Activated CD4-positive, alpha-beta T cell treated with anti-CD3 and anti-CD28 coated beads for 36 hours (primary cell): ENCODE data around the gene CSNK2A2. TPM values are rescaled to one million over a fixed set of nuclear protein-coding genes. Genes with fewer than 3 reads are reported as not detected.

ENCODE experiments used
- ATAC-seq: fragments of 200-7000 bp; cut with Tn5 transposase; one replicate; pipeline ENCODE4 v1.10.0; 2021; ENCODE audit warnings: mild to moderate bottlenecking, moderate library complexity
- CTCF ChIA-PET: fragments of 350-600 bp; sonication (Branson Sonifier 250); formaldehyde crosslinking; loops from one replicate; lab custom pipeline; 2021; ENCODE audit warnings: antibody characterized with exemption; lab: Charles Lee
- POLR2A ChIA-PET: fragments of 350-600 bp; sonication (Branson Sonifier 250); formaldehyde crosslinking; loops from one replicate; lab custom pipeline; 2021; ENCODE audit warnings: antibody characterized with exemption, inconsistent platforms; lab: Charles Lee
- DNase-seq: peaks from one replicate; pipeline ENCODE4 v3.0.0-alpha.2; 2020
- H3K27ac Mint-ChIP-seq: one replicate; pipeline ENCODE4 v1.8.0; 2021; ENCODE audit warnings: mixed read lengths
- H3K27me3 Mint-ChIP-seq: one replicate; pipeline ENCODE4 v1.8.0; 2021; ENCODE audit warnings: mixed read lengths
- H3K36me3 Mint-ChIP-seq: one replicate; pipeline ENCODE4 v1.8.0; 2021; ENCODE audit warnings: low read depth, mixed read lengths
- H3K4me1 Mint-ChIP-seq: one replicate; pipeline ENCODE4 v1.8.0; 2021; ENCODE audit warnings: mixed read lengths
- H3K4me3 Mint-ChIP-seq: one replicate; pipeline ENCODE4 v1.8.0; 2021; ENCODE audit warnings: mild to moderate bottlenecking, moderate library complexity, mixed read lengths
- H3K9me3 Mint-ChIP-seq: one replicate; pipeline ENCODE4 v1.8.0; 2021; ENCODE audit warnings: low read depth, mixed read lengths
- intact Hi-C, 2 experiments: fragments of 100-400 bp; cut with DNase I in 1 of 2; cut with micrococcal nuclease in 1 of 2; formaldehyde crosslinking; loops; one replicate each; pipeline versions ENCODE4 v1.14.2 to v1.15.1; 2022 to 2024; cut with DNase I, micrococcal nuclease
- total RNA-seq, 2 experiments: library from RNA; stranded (reverse); gene quantifications; one replicate each; pipeline ENCODE4 v1.2.3, GENCODE V29; 2021

CSNK2A2 gene
- total RNA-seq, 2 experiments from 2014 or later: 85.9 to 92.2 TPM

DNA sequence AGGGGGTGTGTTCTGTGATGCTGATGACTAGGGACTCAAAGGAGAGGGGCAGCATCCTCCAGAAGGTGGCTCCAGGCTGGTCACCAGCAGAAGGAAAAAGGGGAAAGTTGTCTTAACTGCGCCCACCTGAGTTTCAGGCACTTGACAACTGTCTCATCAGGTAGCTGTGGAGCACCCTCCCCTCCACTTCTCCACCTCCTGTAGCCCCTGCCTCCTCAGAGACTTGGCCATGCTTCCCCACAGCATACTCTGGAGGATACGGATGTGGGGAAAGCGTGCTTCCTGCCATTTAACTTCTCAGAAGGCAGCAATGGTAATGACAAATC lies 86.6 kb downstream of the CSNK2A2 start:
- H3K4me3 Mint-ChIP-seq: no peak overlapping the region
- ChIA-PET POLR2A (no interaction called here), CTCF (no interaction called here)
- no peaks in the 10 kb centered on the region for H3K9me3 Mint-ChIP-seq
- no peaks in the 10 kb centered on the region for H3K4me1 Mint-ChIP-seq
- DNase-seq: no peak
- peaks cover 37% of the 10 kb centered on the region for H3K36me3 Mint-ChIP-seq
- ATAC-seq: no peak
- no peak overlapping the region for H3K27ac Mint-ChIP-seq
- no peaks in the 10 kb centered on the region for H3K27me3 Mint-ChIP-seq
- intact Hi-C loops: no loop called here

DNA sequence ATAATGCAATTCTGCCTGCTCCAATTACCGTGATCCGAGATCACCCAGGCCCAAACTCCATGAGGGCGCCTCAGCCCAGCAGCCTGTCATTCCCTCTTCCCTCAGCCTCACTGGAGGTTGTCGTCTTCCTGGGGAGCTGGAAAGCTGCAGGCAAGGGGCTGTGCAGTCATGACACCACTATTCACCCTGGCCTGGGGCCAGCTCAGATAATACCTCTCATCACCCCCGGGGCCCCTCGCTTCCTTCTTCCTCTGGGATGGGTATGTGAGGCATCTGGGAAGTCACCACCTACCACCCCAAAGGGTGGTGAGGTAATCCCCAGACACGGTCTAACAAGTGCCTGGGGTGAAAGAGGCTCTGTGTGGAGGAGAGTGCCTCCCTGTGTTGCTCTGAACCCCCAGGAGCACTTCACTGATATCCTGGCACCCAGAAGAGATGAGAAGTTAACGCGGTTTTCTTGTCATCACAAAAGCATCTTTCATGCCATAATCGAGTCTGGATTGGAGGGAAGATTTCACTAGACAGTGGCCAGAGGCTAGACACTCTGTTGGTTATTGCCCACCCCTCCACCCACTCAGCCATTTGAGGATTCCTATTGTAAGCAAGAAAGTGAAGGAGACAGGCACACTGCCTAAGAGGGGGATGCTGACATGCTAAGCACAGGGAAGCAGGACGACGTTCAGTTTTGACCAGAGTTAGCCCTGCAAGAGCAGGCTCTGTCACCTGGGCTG lies 87.2 kb downstream of the CSNK2A2 start:
- ATAC-seq (no peak), DNase-seq (no peak)
- no peaks in the 10 kb centered on the region for H3K27me3 Mint-ChIP-seq
- POLR2A ChIA-PET: no interaction called here
- H3K4me1 Mint-ChIP-seq: no peaks in the 10 kb centered on the region
- H3K36me3 Mint-ChIP-seq: peaks cover 32% of the 10 kb centered on the region
- intact Hi-C loops: no loop called here
- CTCF ChIA-PET: interaction anchor here (1.1 kb wide), 1 partner anchor 10 kb away, joined by 4 read pairs; no protein-coding TSS in a partner anchor
- no peak overlapping the region for H3K27ac Mint-ChIP-seq
- no peak overlapping the region for H3K4me3 Mint-ChIP-seq
- no peaks in the 10 kb centered on the region for H3K9me3 Mint-ChIP-seq

DNA sequence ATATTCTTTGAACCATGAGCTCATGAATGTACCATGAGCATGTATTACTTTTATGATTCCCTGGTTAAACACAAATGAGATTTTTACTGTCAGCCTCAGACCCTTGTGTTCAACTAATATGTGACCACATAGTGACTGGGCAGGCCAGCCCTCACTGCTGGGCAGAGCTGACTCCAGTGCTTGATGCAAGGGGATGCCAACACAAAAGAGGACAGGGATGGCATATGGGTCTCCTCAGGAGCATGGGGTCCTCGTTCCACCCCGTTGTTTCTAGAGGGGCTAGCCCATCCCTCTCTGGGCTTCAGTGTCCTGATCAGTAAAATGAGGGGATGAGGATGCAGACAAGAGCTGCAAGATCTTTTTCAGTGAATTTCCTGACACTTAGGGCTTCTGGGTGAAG lies 88.0 kb downstream of the CSNK2A2 start:
- Mint-ChIP-seq H3K4me3 (no peak overlapping the region), H3K4me1 (no peaks in the 10 kb centered on the region), H3K36me3 (peaks cover 26% of the 10 kb centered on the region), H3K9me3 (no peaks in the 10 kb centered on the region), H3K27ac (no peak overlapping the region), H3K27me3 (no peaks in the 10 kb centered on the region)
- DNase-seq (no peak), ATAC-seq (no peak)
- ChIA-PET POLR2A (no interaction called here), CTCF (interaction anchor here (0.8 to 1.1 kb wide), 2 partner anchors 11 to 145 kb away, joined by 4 to 5 read pairs; no protein-coding TSS in a partner anchor)
- intact Hi-C loops: no loop called here

DNA sequence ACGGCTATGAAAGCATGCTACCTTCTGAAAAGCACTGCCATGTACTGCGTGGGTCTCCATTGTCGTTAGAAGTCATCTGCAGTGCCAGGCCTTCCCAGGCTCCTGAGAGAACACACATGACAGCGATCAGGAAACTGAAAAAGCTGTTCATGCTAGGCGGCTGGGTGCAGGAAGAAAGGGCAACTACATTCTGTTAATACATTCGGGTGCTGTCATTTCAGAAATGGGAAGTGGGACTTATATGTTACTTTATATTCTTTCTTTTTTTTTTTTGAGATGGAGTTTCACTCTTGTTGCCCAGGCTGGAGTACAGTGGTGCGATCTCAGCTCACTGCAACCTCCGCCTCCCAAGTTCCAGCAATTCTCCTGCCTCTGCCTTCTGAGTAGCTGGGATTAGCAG lies 88.6 kb downstream of the CSNK2A2 start:
- ChIA-PET CTCF (interaction anchor here (0.8 kb wide), 1 partner anchor 144 kb away, joined by 5 read pairs; no protein-coding TSS in a partner anchor), POLR2A (interaction anchor here (1.1 kb wide), 1 partner anchor 12 kb away, joined by 3 read pairs; no protein-coding TSS in a partner anchor)
- Mint-ChIP-seq H3K4me1 (no peaks in the 10 kb centered on the region), H3K27me3 (no peaks in the 10 kb centered on the region), H3K27ac (no peak overlapping the region), H3K4me3 (no peak overlapping the region), H3K9me3 (no peaks in the 10 kb centered on the region), H3K36me3 (peaks cover 20% of the 10 kb centered on the region)
- DNase-seq (no peak), ATAC-seq (no peak)
- intact Hi-C loops: no loop called here

Other genes starting within 250 kb of the CSNK2A2 start
- gene CNGB1, start 227.0 kb downstream of the CSNK2A2 start, total RNA-seq: not detected
- 1 to 10 TPM; 5.3 to 6.6 TPM for gene ZNF319, start 197.4 kb downstream of the CSNK2A2 start, total RNA-seq
- gene USB1, start 196.7 kb downstream of the CSNK2A2 start, total RNA-seq: 10 to 100 TPM; 37.3 to 38.5 TPM
- gene MMP15, start 172.4 kb downstream of the CSNK2A2 start, total RNA-seq: under 1 TPM; 0.19 to 0.43 TPM
- gene CFAP20, start 68.7 kb downstream of the CSNK2A2 start, total RNA-seq: 10 to 100 TPM; 45.9 to 48.7 TPM
- not detected for gene PRSS54, start 96.9 kb upstream of the CSNK2A2 start, total RNA-seq
- gene GINS3, start 194.4 kb upstream of the CSNK2A2 start, total RNA-seq: 10 to 100 TPM; 20.2 to 23.0 TPM